ENCODE results near the gene RETN.
A peak's percentile ranks its signal among the peaks of the same experiment; 100 is the strongest.

The RETN gene

DNA sequence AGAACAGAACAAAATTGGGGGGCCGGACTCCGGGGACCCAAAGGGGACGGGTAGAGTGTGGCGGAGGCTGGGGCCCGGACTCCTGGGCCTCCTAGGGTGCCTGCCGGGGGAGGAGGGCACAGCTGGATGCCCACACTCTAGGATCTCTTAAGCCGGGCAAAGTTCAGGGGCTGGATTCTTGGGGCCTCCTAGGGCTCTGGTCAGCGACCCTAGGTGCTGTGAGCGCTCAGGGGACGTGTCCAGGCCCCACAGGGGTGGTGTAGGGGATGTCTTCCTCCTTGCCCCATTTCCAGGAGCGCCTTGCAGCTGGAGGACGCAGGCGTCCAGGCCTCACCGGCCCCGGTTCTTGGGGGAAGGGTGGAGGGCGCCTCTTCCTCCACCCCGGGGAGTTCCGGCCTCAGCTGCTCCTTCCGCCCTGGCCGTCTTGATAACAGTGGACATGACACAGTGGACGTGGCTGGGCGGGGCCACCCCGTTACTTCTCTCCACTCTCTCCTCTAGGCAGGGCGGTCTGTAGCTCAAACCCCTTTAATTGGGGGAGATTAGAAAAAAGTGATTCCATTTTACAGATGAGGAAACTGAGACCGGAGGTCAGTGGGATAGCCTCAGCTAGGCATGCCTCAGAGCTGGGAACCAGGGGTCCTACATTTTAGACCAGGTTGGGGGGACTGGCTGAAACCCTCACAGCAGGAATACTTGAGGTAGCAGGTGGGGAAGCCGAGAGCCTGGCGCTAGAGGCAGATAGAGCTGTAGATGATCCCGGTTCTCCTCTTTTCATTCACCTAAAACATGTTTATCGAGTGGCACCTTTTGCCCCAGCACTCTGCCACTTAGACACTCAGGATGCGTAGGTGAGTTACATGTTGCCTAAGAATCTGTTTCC, 31.2 kb upstream of the RETN start:
- TF ChIP-seq, protein P1, sequence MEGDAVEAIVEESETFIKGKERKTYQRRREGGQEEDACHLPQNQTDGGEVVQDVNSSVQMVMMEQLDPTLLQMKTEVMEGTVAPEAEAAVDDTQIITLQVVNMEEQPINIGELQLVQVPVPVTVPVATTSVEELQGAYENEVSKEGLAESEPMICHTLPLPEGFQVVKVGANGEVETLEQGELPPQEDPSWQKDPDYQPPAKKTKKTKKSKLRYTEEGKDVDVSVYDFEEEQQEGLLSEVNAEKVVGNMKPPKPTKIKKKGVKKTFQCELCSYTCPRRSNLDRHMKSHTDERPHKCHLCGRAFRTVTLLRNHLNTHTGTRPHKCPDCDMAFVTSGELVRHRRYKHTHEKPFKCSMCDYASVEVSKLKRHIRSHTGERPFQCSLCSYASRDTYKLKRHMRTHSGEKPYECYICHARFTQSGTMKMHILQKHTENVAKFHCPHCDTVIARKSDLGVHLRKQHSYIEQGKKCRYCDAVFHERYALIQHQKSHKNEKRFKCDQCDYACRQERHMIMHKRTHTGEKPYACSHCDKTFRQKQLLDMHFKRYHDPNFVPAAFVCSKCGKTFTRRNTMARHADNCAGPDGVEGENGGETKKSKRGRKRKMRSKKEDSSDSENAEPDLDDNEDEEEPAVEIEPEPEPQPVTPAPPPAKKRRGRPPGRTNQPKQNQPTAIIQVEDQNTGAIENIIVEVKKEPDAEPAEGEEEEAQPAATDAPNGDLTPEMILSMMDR (IDR thresholded peaks at IDR 0.05): no peak
- no peaks in the 10 kb centered on the region for H3K4me1 ChIP-seq
- H2AFZ ChIP-seq: peak overlapping the region; percentile 73
- H3K4me2 ChIP-seq (ENCODE audit: low read length): peak overlapping the region; percentile 58
- H3K9ac ChIP-seq: no peak overlapping the region
- H3K27me3 ChIP-seq (ENCODE audit: control insufficient read depth, insufficient read depth, low read length): no peaks in the 10 kb centered on the region
- no peaks in the 10 kb centered on the region for H3K36me3 ChIP-seq (ENCODE audit: control insufficient read depth, insufficient read depth, low read length)
- H3K4me3 ChIP-seq (ENCODE audit: low read depth, low read length): peak overlapping the region; percentile 66
- no peaks in the 10 kb centered on the region for H3K9me3 ChIP-seq (ENCODE audit: control insufficient read depth, low read length)
- no peaks in the 10 kb centered on the region for H3K79me2 ChIP-seq
- H3K27ac ChIP-seq: peak overlapping the region; percentile 57

DNA sequence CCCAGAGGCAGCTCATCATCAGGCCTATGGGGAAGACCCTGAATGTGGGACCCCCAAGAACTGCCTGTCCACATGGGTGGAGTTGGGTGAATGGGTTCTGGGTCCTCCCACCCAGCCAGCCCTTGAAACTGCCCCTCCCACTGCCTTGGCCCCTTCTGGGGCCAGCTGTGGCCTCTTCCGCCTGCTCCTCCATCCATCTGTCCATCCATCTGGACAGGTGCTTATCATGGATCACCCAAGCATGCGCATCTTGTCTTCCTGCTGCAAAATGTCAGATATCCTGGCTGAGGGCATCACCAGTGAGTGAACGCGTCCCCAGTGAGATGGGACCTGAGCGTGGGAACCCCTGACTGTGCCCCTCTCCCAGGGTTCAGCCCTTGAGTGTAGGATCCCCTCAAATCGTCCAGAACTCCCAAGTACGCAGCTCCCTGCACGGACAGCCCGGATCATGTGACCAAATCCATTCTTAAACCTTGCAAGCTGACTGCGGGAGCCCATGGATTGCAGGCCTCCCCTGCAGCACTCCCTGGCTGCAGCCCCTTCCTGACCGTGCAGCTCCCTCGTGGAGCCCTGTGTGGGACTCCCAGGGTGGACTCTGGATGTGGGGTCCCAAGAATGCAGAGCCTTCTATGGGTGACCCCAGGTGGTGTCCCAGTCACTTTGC, 29.9 kb upstream of the RETN start:
- Histone ChIP-seq H3K9ac (no peak overlapping the region), H2AFZ (no peak overlapping the region), H3K27ac (no peak overlapping the region), H3K4me2 (ENCODE audit: low read length) (no peak overlapping the region), H3K9me3 (ENCODE audit: control insufficient read depth, low read length) (no peaks in the 10 kb centered on the region), H3K4me3 (ENCODE audit: low read depth, low read length) (no peak overlapping the region), H3K27me3 (ENCODE audit: control insufficient read depth, insufficient read depth, low read length) (no peaks in the 10 kb centered on the region), H3K79me2 (no peaks in the 10 kb centered on the region), H3K36me3 (ENCODE audit: control insufficient read depth, insufficient read depth, low read length) (no peaks in the 10 kb centered on the region), H3K4me1 (no peaks in the 10 kb centered on the region)
- TF ChIP-seq, protein P1 (IDR thresholded peaks at IDR 0.05): no peak

- Histone ChIP-seq H2AFZ (no peak overlapping the region), H3K4me2 (ENCODE audit: low read length) (no peak overlapping the region), H3K27ac (no peak overlapping the region), H3K36me3 (ENCODE audit: control insufficient read depth, insufficient read depth, low read length) (no peaks in the 10 kb centered on the region), H3K4me3 (ENCODE audit: low read depth, low read length) (no peak overlapping the region), H3K9ac (no peak overlapping the region), H3K4me1 (no peaks in the 10 kb centered on the region), H3K9me3 (ENCODE audit: control insufficient read depth, low read length) (no peaks in the 10 kb centered on the region), H3K27me3 (ENCODE audit: control insufficient read depth, insufficient read depth, low read length) (no peaks in the 10 kb centered on the region), H3K79me2 (no peaks in the 10 kb centered on the region)
- TF ChIP-seq, protein P1 (IDR thresholded peaks at IDR 0.05): no peak
These were observed 28.9 kb upstream of the RETN start for GRCh38 chr19:7639863-7640348.

GRCh38 chr19:7640803-7641202, 28.0 kb upstream of the RETN start:
- no peak overlapping the region for H3K9ac ChIP-seq
- H3K9me3 ChIP-seq (ENCODE audit: control insufficient read depth, low read length): no peaks in the 10 kb centered on the region
- H3K27ac ChIP-seq: no peak overlapping the region
- H3K4me2 ChIP-seq (ENCODE audit: low read length): no peak overlapping the region
- TF ChIP-seq, protein P1 (IDR thresholded peaks at IDR 0.05): no peak
- no peaks in the 10 kb centered on the region for H3K79me2 ChIP-seq
- H3K36me3 ChIP-seq (ENCODE audit: control insufficient read depth, insufficient read depth, low read length): no peaks in the 10 kb centered on the region
- H2AFZ ChIP-seq: no peak overlapping the region
- no peaks in the 10 kb centered on the region for H3K27me3 ChIP-seq (ENCODE audit: control insufficient read depth, insufficient read depth, low read length)
- no peak overlapping the region for H3K4me3 ChIP-seq (ENCODE audit: low read depth, low read length)
- no peaks in the 10 kb centered on the region for H3K4me1 ChIP-seq
